ENCODE measurements around the gene TMEM51.

The TMEM51 gene

GRCh38 chr1:15196807-15197530 is 43.4 kb downstream of the TMEM51 start:
- DNase-seq (ENCODE audit: low spot score) = no peak

- DNase-seq (ENCODE audit: low spot score) = no peak
These were observed 44.3 kb downstream of the TMEM51 start for GRCh38 chr1:15197591-15198447.

GRCh38 chr1:15198684-15199083 is 45.1 kb downstream of the TMEM51 start:
- DNase-seq (ENCODE audit: low spot score) = no peak

- DNase-seq (ENCODE audit: low spot score) = no peak
These were observed 47.7 kb downstream of the TMEM51 start for GRCh38 chr1:15201221-15201620.

DNA sequence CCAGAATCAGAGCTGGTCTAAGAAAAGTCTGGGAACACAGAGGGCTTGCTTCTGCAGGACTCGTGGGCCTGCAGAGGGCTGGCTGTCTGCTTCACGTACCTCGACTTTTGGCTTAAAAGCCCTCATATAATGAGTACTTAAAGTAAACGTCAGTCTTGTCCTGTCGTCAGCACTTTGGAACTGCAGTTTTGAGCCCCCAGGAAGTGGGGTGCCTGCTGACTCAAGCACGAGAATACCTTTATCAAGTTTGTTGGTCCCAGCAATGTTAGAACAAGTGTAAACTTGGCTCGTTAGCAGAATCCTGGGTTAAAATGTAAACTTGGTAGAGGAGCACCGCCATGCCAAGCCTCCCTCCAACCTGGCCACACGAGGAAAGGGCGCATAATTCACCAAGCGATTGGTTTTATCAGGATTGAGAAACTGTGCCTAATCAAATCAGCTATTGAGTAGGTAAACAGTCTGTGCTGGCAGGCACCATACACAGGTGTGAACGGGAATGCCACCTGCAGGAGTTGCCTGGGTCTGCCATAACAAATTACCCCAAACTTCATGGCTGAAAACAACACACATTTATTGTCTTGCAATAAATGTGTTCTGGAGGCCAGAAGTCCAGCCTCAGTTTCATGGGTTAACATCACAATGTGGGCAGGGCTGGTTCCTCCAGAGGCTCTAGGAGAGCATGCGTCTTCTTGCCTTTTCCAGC is 48.5 kb downstream of the TMEM51 start:
- DNase-seq (ENCODE audit: low spot score) = no peak

DNA sequence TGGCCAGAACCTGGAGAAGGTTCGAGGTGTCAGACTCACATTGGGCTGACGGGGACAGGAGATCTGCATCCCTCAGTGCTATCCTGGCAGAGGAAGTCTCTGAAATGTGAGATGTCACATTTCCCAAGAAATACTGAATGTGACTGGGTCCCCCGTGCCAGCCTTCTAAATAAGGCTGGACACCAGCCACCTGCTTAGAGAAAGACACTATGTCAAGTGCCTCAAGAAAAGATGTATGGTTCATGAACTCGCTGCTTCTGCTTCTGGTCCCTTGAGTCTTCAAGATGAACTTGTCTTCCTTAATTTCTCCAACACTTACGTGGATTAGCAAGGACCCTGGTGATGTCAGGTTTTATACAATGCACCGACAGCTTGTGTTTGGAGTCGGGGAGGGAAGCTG is 51.4 kb downstream of the TMEM51 start:
- DNase-seq (ENCODE audit: low spot score) = no peak

DNA sequence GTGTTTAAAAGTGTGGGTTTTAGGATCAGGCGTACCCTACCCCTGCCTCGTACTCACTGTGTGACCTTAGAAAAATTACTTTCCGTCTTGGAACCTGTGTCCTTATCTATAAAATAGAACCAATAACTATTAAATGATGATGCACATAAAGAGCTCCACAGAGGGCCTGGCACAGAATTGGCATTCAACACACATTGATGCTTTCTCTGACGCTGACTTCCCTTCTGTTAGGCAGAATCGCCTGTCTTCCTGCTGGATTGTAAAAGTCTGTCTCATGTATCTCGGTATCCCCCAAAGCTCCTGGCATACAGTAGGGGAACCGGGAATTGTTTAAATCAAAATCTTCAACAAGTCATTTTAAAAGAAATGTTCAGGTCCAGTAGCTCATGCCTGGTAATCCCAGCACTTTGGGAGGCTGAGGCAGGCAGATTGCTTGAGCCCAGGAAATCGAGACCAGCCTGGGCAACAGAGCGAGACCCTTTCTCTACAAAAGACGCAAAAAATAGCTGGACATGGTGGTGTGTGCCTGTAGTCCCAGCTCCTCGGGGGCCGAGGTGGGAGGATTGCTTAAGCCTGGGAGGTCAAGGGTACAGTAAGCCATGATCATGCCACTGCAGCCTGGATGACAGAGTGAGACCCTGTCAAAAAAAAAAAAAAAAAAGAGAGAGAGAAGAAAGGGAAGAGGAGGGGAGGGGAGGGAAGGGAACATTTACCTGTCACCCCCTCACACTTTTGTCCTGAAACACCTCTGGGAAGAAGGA is 52.2 kb downstream of the TMEM51 start:
- DNase-seq (ENCODE audit: low spot score) = no peak

DNA sequence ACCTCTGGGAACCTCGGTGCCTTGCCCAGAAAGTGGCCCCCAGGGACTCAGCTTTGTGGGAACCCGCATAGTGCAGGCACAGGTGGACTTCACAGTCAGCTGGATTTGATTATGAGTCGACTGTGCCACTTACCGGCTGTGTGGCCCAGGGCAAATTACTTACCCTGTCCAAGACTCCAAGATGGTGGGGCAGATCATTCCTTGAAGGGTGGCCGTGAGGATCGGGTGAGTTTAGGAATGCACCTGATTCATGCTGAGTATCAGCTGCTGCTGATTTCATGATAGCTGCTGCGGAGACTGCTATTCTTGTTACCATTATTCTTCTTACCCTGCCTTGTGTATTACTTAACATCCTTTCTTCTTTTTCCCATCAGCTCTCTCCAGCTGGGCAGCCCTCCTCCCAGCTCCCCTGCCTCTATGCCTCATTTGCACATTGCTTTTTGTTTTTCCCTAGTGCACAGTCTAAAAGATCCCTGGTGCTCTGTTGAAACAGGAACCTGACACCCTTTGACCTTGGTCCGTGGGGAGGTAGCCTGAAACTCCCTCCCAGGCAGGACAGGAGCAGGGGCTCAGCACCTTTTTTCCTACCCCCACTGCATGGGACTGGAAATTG is 53.0 kb downstream of the TMEM51 start:
- DNase-seq (ENCODE audit: low spot score) = no peak

DNA sequence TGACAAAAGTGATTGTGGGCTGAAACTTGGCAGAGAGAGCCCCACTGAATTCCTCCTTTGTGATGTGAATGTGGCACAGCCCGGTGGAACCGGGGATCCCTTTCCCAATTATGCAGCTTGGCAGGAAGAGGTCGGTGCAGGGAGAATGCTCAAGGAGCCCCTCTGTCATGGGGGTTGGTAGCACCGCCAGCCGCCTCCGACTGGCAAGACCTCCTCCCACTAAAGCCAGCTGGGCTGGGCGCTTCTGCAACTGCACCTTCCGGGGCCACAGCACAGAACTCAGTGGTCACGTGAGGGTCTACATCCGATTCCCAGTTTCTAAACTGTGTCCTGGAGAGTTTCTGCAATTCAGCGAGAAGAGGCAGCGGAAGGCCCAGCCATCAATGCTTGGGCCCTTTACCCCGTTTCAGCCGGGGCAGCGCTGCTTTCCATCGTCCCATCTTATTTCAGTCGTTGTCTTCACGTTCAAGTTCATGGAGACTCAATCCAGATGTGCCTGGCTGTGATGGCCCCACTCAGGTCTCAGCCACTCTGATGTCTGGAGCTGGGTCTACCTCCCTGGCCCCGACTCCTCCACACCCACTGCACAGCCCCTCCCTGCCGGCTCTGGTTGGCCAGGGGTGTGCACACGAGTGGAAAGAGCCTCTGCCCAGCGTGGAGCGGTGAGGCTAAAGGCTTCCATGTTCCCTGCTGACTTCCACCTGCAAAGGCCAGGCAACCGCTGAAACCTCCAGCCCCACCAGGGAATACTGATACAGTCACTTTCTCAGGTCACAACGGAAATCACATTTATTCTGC is 53.7 kb downstream of the TMEM51 start:
- DNase-seq (ENCODE audit: low spot score) = peak; percentile 66

DNA sequence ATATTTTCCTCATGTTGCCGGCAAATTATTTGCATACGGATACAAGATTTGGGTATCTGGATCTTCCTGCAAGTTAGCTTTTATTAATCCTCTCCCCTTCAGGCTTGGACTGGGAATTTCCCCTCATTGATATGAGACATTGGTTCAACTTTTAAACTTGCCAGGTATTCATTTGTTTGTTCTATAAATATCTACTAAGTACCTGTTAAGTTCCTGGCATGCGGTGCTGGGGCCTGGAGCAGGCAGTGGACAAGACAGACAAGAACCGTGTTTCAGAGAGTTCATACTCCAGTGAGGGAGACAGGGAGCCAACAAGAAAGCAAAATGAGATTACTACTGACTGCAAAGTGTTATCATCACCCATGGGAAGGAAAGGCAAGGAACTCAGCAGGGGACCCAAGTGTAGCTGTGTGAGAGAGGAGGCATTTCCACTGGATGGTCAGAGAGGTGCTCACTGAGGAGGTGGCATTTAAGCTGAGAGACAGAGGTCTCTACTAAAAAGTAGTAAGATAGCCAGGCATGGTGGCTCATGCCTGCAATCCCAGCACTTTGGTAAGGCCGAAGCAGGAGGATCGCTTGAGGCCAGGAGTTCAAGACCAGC is 54.4 kb downstream of the TMEM51 start:
- DNase-seq (ENCODE audit: low spot score) = no peak

DNA sequence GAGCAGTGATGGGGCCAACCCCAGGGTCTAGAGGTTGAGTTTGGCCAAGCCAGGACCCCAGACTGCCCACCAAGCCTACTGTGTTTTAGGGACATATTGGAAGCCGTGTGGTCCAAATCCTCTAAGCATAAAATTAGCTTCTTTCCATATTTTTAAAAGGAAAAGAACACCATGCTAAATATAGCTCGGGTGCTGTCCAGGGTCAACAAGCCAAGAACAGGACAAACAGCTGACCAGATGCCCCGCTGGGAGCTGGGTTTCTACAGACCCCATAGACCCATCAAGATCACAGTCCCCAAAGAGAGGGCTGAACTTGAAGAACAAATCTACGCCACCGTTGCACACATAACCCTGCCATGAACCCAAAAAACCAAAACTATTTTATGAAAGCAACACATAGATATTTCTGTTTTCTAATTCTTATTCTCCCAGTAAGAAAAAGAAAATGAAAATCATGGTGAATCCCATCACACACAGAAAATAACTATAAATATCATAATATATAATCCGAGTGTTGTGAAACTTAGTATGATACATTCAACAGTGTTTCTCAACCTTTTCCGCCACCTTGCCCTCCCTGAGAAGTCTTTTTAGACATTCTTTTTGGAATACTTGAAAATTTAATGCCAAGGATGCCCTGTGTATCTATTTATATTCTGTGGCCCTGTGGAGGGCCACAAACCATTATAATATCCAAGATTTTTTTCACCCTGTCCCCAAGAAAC is 57.3 kb downstream of the TMEM51 start:
- no peak for DNase-seq (ENCODE audit: low spot score)

GRCh38 chr1:15211424-15211823 is 57.9 kb downstream of the TMEM51 start:
- no peak for DNase-seq (ENCODE audit: low spot score)

DNA sequence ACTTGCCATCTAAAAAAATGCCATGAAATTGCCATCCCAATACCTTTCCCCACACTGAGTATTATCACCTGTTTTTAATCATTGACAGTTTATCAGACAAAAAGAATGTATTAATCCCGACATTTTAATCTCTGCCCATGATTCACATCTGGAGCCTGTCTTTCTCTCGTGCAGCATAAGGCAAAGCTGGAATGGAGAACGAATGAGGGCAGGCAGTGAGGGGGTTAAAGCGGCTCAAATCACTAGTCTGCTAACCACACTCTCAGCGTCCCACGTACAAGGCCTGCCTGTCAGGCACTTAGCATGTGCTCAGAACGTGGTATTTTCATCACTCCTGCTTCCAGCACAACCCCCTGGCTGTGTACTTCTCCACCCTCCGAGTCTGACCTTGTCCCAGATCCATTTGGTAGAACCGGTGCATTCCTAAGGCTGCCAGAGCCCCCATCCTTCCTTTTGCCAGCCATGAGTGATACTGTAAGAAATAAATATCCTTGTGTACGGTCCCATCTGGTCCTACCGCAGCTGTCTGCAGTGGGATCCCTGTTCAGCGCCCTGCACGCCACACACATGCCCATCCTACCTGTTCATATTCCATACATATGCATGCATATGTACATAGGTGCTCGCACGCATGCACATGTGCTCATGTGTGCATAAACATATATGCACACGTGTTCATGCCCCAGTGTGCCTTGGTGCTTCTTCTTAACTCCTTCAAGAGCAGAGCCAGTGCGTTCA is 58.8 kb downstream of the TMEM51 start:
- no peak for DNase-seq (ENCODE audit: low spot score)

GRCh38 chr1:15212954-15213291 is 59.4 kb downstream of the TMEM51 start:
- DNase-seq (ENCODE audit: low spot score) = no peak

- DNase-seq (ENCODE audit: low spot score) = no peak
These were observed 59.8 kb downstream of the TMEM51 start for GRCh38 chr1:15213341-15213821.

GRCh38 chr1:15214527-15214926 is 61.0 kb downstream of the TMEM51 start:
- no peak for DNase-seq (ENCODE audit: low spot score)

- no peak for DNase-seq (ENCODE audit: low spot score)
These were observed 61.6 kb downstream of the TMEM51 start for GRCh38 chr1:15215116-15215515.

GRCh38 chr1:15217654-15218053 is 64.1 kb downstream of the TMEM51 start:
- no peak for DNase-seq (ENCODE audit: low spot score)
